Hepatocyte (in vitro differentiated cells): Measurements from ENCODE around the gene HDAC8. TPM values are rescaled to one million over a fixed set of nuclear protein-coding genes. Genes with fewer than 3 reads are reported as not detected.
"Not testable (repeated sequence)": the region's sequence is repeated elsewhere in the genome, so short reads cannot be mapped to it uniquely, and the experiment has no call there.

Source experiments
- DNase-seq: peaks from one replicate; pipeline ENCODE4 v3.0.0-alpha.2; 2016; ENCODE audit warnings: low spot score
- H2AFZ ChIP-seq: fragments of 200-600 bp; sonication (generic); 2 replicates; pipeline ENCODE4 v1.6.0; 2016; ENCODE audit warnings: antibody characterized with exemption, mild to moderate bottlenecking
- H3K27ac ChIP-seq: fragments of 200-600 bp; sonication (generic); 2 replicates; pipeline ENCODE4 v1.5.1; 2016; ENCODE audit warnings: mild to moderate bottlenecking
- H3K27me3 ChIP-seq: fragments of 200-600 bp; sonication (generic); 2 replicates; pipeline ENCODE4 v1.6.1; 2016
- H3K36me3 ChIP-seq: fragments of 200-600 bp; sonication (generic); replicated peaks from 2 replicates; pipeline ENCODE4 v1.5.1; 2016; ENCODE audit warnings: low read depth; ENCODE audit not compliant: insufficient read depth
- H3K4me1 ChIP-seq: fragments of 200-600 bp; sonication (generic); 2 replicates; pipeline ENCODE4 v1.5.1; 2016; ENCODE audit warnings: mild to moderate bottlenecking, moderate library complexity; ENCODE audit not compliant: insufficient read depth
- H3K4me2 ChIP-seq: fragments of 200-600 bp; sonication (generic); 2 replicates; pipeline ENCODE4 v1.6.0; 2016
- H3K4me3 ChIP-seq: fragments of 200-600 bp; sonication (generic); 2 replicates; pipeline ENCODE4 v1.5.1; 2016; ENCODE audit warnings: mild to moderate bottlenecking
- H3K79me2 ChIP-seq: fragments of 200-600 bp; sonication (generic); 2 replicates; pipeline ENCODE4 v1.6.0; 2017; ENCODE audit warnings: mild to moderate bottlenecking
- H3K9me2 ChIP-seq: fragments of 200-600 bp; sonication (generic); replicated peaks from 2 replicates; pipeline ENCODE4 v1.6.0; 2017; ENCODE audit warnings: mild to moderate bottlenecking; ENCODE audit not compliant: insufficient read depth
- H3K9me3 ChIP-seq: fragments of 200-600 bp; sonication (generic); 2 replicates; pipeline ENCODE4 v1.5.1; 2016; ENCODE audit warnings: low read depth, mild to moderate bottlenecking
- H4K20me1 ChIP-seq: fragments of 200-600 bp; sonication (generic); 2 replicates; pipeline ENCODE4 v1.6.0; 2016; ENCODE audit warnings: mild to moderate bottlenecking; ENCODE audit not compliant: insufficient read depth, poor library complexity, severe bottlenecking
- EZH2 ChIP-seq: fragments of 200-600 bp; sonication (generic); IDR thresholded peaks from 2 replicates; pipeline ENCODE4 v1.6.1; 2016; ENCODE audit warnings: antibody characterized with exemption, mild to moderate bottlenecking, borderline replicate concordance
- EZH2phosphoT487 ChIP-seq: fragments of 200-600 bp; sonication (generic); IDR thresholded peaks from one replicate; pipeline ENCODE4 v1.6.1; 2018; ENCODE audit warnings: antibody characterized with exemption, mild to moderate bottlenecking, low read depth, moderate library complexity; ENCODE audit not compliant: unreplicated experiment, severe bottlenecking
- WGBS: methylation state at CpG from one replicate; pipeline ENCODE4 v1.1.6; 2016; ENCODE audit warnings: low lambda C conversion rate; ENCODE audit errors: missing lambda C conversion rate; 5-methylcytosine and 5-hydroxymethylcytosine counted together
- polyA plus RNA-seq: library from polyadenylated mRNA; unstranded; fragments of >200 nt; fragmentation: Nextera tagmentation; extraction: Ambion mirVana; gene quantifications from 2 replicates; pipeline ENCODE4 v1.2.1, GENCODE V29; 2016
- total RNA-seq: library from RNA; depleted of rRNA; stranded (reverse); fragments of >200 nt; gene quantifications from 2 replicates; pipeline ENCODE4 v1.2.3, GENCODE V29; 2014
- TF ChIP-seq, protein P1 (sequence below): fragments of 200-600 bp; sonication (generic); IDR thresholded peaks from 2 replicates; pipeline ENCODE4 v1.5.1; 2016; ENCODE audit warnings: antibody characterized with exemption, mild to moderate bottlenecking; ENCODE audit not compliant: poor library complexity

HDAC8 gene
- total and polyA plus RNA-seq, 2 experiments from 2014 or later, result 29.4 to 29.5 TPM

DNA sequence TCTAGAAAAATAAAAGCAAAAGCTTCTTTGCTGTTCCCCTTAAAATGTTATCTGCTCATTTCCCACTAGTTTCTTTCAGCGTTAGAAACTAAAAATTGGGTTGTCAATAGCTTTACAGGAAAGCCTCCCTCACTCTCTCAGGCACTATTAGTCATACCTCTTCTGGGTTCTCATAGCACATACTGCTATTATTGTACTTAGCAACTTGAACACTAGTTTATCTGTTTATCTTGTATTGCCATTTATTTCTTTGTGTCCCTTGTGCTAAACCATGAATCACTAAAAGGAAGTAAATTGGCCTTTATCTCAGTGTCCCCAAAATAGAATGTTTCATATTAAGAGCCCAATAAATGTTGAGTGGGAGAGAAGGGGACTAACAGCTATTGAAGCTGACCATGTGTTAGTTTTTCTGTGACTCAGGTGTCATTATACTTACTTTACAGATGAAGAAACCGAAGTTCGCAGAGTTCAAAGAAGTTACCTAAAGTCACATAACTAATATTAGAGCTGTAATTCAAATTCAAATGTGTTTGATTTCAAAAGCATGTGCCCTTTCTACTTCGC, 142.2 kb downstream of the HDAC8 start:
- Histone ChIP-seq H3K4me1 (no peaks in the 10 kb centered on the region), H3K36me3 (no peaks in the 10 kb centered on the region), H3K27me3 (no peaks in the 10 kb centered on the region), H3K9me3 (no peaks in the 10 kb centered on the region), H3K9me2 (no peaks in the 10 kb centered on the region), H3K4me3 (no peak overlapping the region), H4K20me1 (no peaks in the 10 kb centered on the region), H2AFZ (no peak overlapping the region), H3K79me2 (no peaks in the 10 kb centered on the region), H3K4me2 (no peak overlapping the region), H3K27ac (no peak overlapping the region)
- DNase-seq, result no peak
- 74% methylated on average over 4 of the region's 4 CpGs for WGBS
- no peak for TF ChIP-seq EZH2phosphoT487
- TF ChIP-seq, protein P1, sequence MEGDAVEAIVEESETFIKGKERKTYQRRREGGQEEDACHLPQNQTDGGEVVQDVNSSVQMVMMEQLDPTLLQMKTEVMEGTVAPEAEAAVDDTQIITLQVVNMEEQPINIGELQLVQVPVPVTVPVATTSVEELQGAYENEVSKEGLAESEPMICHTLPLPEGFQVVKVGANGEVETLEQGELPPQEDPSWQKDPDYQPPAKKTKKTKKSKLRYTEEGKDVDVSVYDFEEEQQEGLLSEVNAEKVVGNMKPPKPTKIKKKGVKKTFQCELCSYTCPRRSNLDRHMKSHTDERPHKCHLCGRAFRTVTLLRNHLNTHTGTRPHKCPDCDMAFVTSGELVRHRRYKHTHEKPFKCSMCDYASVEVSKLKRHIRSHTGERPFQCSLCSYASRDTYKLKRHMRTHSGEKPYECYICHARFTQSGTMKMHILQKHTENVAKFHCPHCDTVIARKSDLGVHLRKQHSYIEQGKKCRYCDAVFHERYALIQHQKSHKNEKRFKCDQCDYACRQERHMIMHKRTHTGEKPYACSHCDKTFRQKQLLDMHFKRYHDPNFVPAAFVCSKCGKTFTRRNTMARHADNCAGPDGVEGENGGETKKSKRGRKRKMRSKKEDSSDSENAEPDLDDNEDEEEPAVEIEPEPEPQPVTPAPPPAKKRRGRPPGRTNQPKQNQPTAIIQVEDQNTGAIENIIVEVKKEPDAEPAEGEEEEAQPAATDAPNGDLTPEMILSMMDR, result no peak
- no peak for TF ChIP-seq EZH2

DNA sequence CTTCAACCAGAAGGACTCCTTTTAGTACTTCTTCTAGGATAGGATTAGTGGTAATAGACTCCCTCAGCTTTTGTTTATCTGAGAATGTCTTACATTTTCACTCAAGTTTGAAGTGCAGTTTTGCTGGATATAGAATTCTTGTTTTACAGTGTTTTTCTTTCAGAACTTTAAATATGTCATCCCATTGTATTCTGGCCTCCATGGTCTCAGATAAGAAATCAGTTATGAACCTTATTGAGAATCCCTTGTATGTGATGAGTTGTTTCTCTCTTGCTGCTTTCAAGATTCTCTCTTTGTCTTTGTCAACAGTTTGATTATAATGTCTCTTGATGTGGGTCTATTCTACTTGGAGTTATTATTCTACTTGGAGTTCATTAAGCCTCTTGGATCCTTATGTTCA, 150.8 kb downstream of the HDAC8 start:
- H3K4me2 ChIP-seq, result no peak overlapping the region
- H3K9me2 ChIP-seq, result no peaks in the 10 kb centered on the region
- no peak overlapping the region for H2AFZ ChIP-seq
- no peaks in the 10 kb centered on the region for H3K27me3 ChIP-seq
- no peaks in the 10 kb centered on the region for H4K20me1 ChIP-seq
- no peak for DNase-seq
- H3K36me3 ChIP-seq, result no peaks in the 10 kb centered on the region
- H3K9me3 ChIP-seq, result peaks cover 7% of the 10 kb centered on the region
- H3K4me3 ChIP-seq, result no peak overlapping the region
- TF ChIP-seq EZH2phosphoT487, result no peak
- TF ChIP-seq, protein P1, result no peak
- TF ChIP-seq EZH2, result no peak
- H3K4me1 ChIP-seq, result no peaks in the 10 kb centered on the region
- no peaks in the 10 kb centered on the region for H3K79me2 ChIP-seq
- H3K27ac ChIP-seq, result no peak overlapping the region

DNA sequence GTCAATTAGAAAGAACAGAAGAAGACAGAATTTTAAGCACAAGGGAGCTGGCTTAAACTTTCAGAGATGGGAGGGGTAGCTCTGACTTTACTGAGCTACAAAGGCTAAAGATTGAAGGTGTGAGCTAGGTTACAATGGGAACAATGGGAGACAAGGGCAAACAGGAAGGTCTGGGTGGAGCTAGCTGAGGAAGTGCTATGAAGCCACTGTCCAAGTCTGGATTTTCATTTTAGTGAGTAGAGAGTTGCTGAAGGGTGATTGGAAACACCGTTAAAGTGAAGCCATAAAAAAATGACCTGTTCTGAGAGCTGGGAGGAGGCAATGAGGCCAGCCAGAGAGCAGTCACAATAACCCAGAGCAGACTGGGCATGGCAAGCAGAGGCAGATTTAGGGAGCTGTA, 162.7 kb downstream of the HDAC8 start:
- no peaks in the 10 kb centered on the region for H4K20me1 ChIP-seq
- TF ChIP-seq EZH2phosphoT487, result no peak
- no peak for TF ChIP-seq EZH2
- TF ChIP-seq, protein P1, result no peak
- no peaks in the 10 kb centered on the region for H3K27me3 ChIP-seq
- no peak for DNase-seq
- no peak overlapping the region for H2AFZ ChIP-seq
- H3K9me3 ChIP-seq, result no peaks in the 10 kb centered on the region
- no peak overlapping the region for H3K4me3 ChIP-seq
- no peak overlapping the region for H3K27ac ChIP-seq
- WGBS, result 84% methylated on average over 1 of the region's 1 CpG
- no peaks in the 10 kb centered on the region for H3K36me3 ChIP-seq
- H3K4me1 ChIP-seq, result no peaks in the 10 kb centered on the region
- no peaks in the 10 kb centered on the region for H3K79me2 ChIP-seq
- H3K4me2 ChIP-seq, result no peak overlapping the region
- no peaks in the 10 kb centered on the region for H3K9me2 ChIP-seq

DNA sequence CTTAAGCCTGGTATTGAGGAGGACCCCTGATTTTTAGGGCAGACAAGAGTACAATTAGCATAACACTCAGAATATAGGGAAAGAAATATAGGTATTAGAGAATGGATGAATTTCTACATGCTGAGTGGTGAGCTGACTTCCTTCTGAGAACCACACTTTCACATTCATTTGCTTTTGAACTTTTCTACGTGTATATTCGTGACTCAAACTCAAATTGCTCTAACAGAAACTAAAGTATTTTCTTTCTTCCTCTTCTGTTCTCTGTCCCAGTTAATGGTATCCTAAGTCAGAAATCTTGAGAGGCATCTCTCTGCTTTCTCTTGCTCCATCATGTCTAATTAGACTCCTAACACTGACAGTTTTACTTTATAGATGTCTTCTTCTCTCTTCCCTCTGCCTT, 163.8 kb downstream of the HDAC8 start:
- DNase-seq, result no peak
- Histone ChIP-seq H3K4me1 (no peaks in the 10 kb centered on the region), H3K79me2 (no peaks in the 10 kb centered on the region), H2AFZ (no peak overlapping the region), H3K4me3 (no peak overlapping the region), H3K9me3 (no peaks in the 10 kb centered on the region), H3K9me2 (no peaks in the 10 kb centered on the region), H3K27me3 (no peaks in the 10 kb centered on the region), H3K4me2 (no peak overlapping the region), H3K27ac (no peak overlapping the region), H3K36me3 (no peaks in the 10 kb centered on the region), H4K20me1 (no peaks in the 10 kb centered on the region)
- TF ChIP-seq EZH2 (no peak), EZH2phosphoT487 (no peak)
- TF ChIP-seq, protein P1, result no peak
- 74% methylated on average over 2 of the region's 2 CpGs for WGBS

- H3K4me1 ChIP-seq, H2AFZ ChIP-seq, DNase-seq, H4K20me1 ChIP-seq, H3K4me2 ChIP-seq, H3K36me3 ChIP-seq, H3K4me3 ChIP-seq, H3K9me3 ChIP-seq, H3K27ac ChIP-seq, H3K79me2 ChIP-seq, H3K9me2 ChIP-seq, H3K27me3 ChIP-seq: not testable (repeated sequence)
- 80% methylated on average over 2 of the region's 2 CpGs for WGBS
Measured at GRCh38 chrX:72405136-72405535, 167.5 kb downstream of the HDAC8 start.
